Memory B cell (primary cell): ENCODE data around the gene PTPA.
A peak's percentile ranks its signal among the peaks of the same experiment; 100 is the strongest.
"Not testable (repeated sequence)": the region's sequence is repeated elsewhere in the genome, so short reads cannot be mapped to it uniquely, and the experiment has no call there.

ENCODE experiments used
- ATAC-seq: fragments of 150-1000 bp; cut with Tn5 transposase; 2 replicates; pipeline ENCODE4 v1.10.0; 2021; ENCODE audit warnings: low read depth, mild to moderate bottlenecking, moderate library complexity
- DNase-seq, 2 donors: peaks; one replicate each; pipeline ENCODE4 v3.0.0; 2022; ENCODE audit warnings: low spot score in 2 of 2
- H3K27ac Mint-ChIP-seq: one replicate; pipeline ENCODE4 v1.8.0; 2022; ENCODE audit warnings: mild to moderate bottlenecking, moderate library complexity, mixed read lengths
- H3K27me3 Mint-ChIP-seq: one replicate; pipeline ENCODE4 v1.8.0; 2022; ENCODE audit warnings: mixed read lengths
- H3K36me3 Mint-ChIP-seq: one replicate; pipeline ENCODE4 v1.8.0; 2022; ENCODE audit warnings: mild to moderate bottlenecking, mixed read lengths
- H3K4me1 Mint-ChIP-seq: one replicate; pipeline ENCODE4 v1.8.0; 2022; ENCODE audit warnings: mixed read lengths
- H3K4me3 Mint-ChIP-seq: one replicate; pipeline ENCODE4 v1.8.0; 2022; ENCODE audit warnings: mild to moderate bottlenecking, moderate library complexity, mixed read lengths
- H3K9me3 Mint-ChIP-seq: one replicate; pipeline ENCODE4 v1.8.0; 2022; ENCODE audit warnings: mixed read lengths

Gene PTPA

DNA sequence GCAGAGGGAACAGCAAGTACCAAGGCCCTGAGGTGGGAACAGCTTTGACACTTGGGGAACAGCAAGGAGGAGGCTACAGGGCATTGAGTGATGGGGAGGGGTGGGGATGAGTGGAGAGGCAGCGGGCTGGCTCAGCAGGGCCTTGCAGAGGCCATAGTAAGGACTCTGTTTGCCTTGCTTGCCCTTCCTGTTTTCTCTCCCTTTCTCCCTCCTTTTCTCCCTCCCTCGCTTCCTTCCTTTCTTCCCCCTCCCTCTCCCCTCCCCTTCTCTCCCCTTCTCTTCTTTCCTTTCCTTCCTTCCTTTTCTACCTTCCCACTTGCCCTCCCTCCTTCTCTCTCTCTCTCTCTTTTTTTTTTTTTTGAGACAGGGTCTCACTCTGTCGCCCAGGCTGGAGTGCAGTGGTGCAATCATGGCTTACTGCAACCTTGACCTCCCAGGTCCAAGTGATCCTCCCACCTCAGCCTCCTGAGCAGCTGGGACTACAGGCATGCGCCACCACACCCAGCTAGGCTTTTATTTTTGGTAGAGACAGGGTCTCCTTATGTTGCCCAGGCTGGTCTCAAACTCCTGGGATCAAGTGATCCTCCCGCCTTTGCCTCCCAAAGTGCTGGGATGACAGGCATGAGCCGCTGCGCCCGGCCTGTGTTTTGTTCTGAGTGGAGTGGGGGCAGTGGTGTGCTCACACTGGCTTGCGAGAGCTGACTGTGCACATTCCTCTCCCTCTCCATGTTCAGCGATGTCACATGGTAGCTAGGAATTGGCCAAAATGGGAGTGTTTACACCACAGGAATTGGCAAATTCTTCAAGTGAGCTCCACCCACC lies 49.7 kb downstream of the PTPA start:
- Mint-ChIP-seq H3K36me3 (no peaks in the 10 kb centered on the region), H3K4me3 (no peak overlapping the region), H3K9me3 (no peaks in the 10 kb centered on the region), H3K4me1 (no peaks in the 10 kb centered on the region), H3K27ac (no peak overlapping the region), H3K27me3 (peaks cover 2% of the 10 kb centered on the region)
- ATAC-seq = no peak
- no peak for DNase-seq

DNA sequence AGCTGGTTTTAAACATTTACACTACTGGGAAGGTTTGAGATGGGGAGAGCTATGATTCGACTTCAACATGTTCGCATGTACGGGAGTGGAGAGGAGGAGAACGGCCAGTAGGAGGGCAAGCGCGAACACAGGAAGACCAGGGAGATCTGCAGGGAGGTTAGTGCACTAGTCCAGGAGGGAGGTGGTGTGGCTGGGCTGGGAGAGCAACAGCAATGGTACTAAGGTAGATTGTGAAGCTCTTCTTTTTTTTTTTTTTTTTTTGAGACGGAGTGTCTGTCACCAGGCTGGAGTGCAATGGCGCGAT lies 50.3 kb downstream of the PTPA start:
- H3K4me3 Mint-ChIP-seq = no peak overlapping the region
- DNase-seq (no peak), ATAC-seq (no peak)
- H3K9me3 Mint-ChIP-seq = no peaks in the 10 kb centered on the region
- H3K27ac Mint-ChIP-seq = no peak overlapping the region
- no peaks in the 10 kb centered on the region for H3K4me1 Mint-ChIP-seq
- H3K27me3 Mint-ChIP-seq = peaks cover 2% of the 10 kb centered on the region
- H3K36me3 Mint-ChIP-seq = no peaks in the 10 kb centered on the region

DNA sequence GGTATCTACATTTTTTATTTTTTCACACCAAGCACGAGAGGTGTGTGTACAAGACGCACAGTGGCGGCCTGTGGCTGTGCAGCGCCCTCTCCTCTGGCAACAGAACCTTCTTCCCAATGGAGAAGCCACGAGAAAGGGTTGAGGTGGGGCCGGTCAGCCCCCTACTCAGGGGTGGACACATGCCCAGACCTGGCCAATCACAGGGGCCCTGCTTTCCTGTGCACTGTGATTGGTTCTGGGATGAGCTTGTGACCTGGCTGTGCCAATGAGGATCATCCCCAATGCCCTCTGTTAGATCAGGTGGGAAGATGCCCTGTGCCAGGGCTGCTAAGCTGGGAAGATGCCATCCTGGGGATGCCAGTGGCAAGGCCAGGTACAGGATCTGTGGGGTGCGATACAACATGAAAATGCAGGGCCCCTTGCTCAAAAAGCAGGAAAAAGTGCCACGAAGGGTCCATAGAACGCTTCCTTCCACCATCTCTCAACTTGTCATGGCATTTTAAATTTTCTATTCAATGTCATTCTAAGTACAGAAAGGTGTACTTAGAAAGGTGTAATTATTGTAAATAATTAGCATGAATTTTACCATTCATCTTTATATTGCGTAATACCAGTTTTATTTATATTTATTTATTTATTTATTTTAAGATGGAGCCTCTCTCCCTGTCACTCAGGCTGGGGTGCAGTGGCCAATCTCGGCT lies 51.4 kb downstream of the PTPA start:
- ATAC-seq (no peak), DNase-seq (no peak)
- Mint-ChIP-seq H3K27ac (no peak overlapping the region), H3K4me1 (peaks cover 6% of the 10 kb centered on the region), H3K27me3 (peaks cover 2% of the 10 kb centered on the region), H3K36me3 (no peaks in the 10 kb centered on the region), H3K4me3 (no peak overlapping the region), H3K9me3 (no peaks in the 10 kb centered on the region)

DNA sequence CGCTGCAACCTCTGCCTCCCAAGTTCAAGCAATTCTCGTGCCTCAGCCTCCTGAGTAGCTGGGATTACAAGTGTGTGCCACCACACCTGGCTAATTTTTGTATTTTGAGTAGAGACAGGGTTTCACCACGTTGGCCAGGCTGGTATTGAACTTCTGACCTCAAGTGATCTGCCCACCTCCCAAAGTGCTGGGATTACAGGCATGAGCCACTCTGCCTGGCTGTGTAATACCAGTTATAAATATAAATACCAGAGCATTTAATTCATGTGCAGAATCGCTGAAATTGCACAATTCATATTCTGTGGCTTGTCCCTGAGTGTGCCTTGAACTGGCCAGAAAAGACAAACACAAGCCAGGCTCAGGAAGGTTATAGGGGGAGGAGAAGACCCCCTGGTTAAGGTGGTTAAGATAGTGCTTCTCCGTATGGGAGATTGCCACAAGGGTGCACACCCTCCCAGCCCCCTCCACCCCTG lies 52.0 kb downstream of the PTPA start:
- DNase-seq, H3K36me3 Mint-ChIP-seq, H3K4me1 Mint-ChIP-seq, ATAC-seq, H3K9me3 Mint-ChIP-seq, H3K27ac Mint-ChIP-seq, H3K4me3 Mint-ChIP-seq, H3K27me3 Mint-ChIP-seq: not testable (repeated sequence)

DNA sequence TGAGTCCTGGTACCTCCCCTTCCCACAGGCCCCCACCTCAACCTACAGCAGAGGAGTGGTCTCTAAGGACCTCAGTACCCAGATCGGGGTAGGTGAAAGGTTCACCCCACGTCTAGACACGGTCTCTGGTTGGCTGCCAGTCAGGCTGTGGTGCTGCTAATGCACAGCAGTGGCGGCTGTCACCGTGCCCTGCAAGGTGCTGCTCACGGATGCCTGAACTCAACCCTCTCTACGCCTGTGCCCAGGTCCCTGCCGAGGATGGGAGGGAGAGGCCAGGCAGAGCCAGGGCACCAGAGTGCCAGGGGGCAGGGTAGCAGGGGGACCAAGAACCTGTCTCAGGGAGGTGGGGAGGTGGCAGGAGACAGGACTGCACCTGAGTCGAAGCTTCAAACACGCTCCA lies 52.5 kb downstream of the PTPA start:
- DNase-seq (no peak), ATAC-seq (no peak)
- Mint-ChIP-seq H3K27me3 (peaks cover 4% of the 10 kb centered on the region), H3K4me3 (no peak overlapping the region), H3K9me3 (no peaks in the 10 kb centered on the region), H3K36me3 (no peaks in the 10 kb centered on the region), H3K4me1 (peaks cover 8% of the 10 kb centered on the region), H3K27ac (no peak overlapping the region)

DNA sequence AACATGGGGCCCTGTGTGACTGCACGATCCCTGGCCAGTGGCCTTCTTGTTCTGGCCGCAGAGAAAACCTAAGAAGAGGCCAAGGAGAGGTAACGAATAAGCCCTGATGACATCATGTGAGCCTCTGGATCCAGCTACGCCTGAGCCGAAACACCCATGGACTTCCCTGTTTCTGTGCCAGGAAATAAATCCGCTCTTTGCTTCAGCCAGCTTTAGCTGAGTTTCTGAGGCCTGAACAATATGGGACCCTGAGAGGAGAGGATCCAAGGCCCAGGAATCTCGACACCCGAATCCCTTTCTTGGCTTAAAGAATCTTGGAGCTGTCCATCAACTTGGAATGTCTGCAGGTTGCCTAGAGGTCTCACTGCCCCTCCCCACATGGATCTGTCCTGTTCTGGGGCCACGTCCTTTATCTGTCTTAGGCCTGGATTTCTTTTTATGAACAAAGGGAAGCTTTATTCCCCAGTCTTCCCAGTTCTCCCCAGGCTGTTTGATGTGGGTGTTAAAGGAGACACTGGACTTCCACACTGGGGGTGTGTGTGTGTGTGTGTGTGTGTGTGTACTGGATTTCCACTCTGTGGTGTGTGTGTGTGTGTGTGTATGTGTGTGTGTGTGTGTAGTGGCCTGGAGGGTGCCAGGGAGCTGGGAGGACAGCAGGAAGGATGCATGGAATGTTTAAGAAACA lies 53.2 kb downstream of the PTPA start:
- Mint-ChIP-seq H3K27me3 (peaks cover 5% of the 10 kb centered on the region), H3K4me3 (no peak overlapping the region), H3K36me3 (no peaks in the 10 kb centered on the region), H3K9me3 (no peaks in the 10 kb centered on the region), H3K27ac (no peak overlapping the region), H3K4me1 (peaks cover 8% of the 10 kb centered on the region)
- DNase-seq = no peak
- ATAC-seq = no peak

DNA sequence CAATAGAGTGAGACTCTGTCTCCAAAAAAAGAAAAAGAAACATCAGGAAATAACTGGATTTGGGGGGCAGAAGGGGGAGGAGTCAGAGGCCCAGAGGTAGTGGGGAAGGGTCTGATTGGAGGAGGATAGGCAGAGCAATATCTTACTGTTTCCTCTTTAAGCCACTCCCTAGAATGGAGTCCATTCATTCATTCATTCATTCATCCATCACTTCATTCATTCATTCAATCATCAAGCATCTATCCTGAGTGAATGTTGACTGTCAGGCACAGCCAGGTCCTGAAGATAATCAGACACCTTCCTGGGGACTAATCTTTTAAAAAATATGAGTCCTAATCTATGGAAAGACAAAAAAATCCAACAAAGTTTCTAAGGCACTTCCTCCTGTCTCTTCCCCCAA lies 54.0 kb downstream of the PTPA start:
- no peaks in the 10 kb centered on the region for H3K9me3 Mint-ChIP-seq
- peaks cover 5% of the 10 kb centered on the region for H3K27me3 Mint-ChIP-seq
- H3K27ac Mint-ChIP-seq = no peak overlapping the region
- ATAC-seq = no peak
- peaks cover 8% of the 10 kb centered on the region for H3K4me1 Mint-ChIP-seq
- DNase-seq = no peak
- H3K36me3 Mint-ChIP-seq = no peaks in the 10 kb centered on the region
- no peak overlapping the region for H3K4me3 Mint-ChIP-seq

DNA sequence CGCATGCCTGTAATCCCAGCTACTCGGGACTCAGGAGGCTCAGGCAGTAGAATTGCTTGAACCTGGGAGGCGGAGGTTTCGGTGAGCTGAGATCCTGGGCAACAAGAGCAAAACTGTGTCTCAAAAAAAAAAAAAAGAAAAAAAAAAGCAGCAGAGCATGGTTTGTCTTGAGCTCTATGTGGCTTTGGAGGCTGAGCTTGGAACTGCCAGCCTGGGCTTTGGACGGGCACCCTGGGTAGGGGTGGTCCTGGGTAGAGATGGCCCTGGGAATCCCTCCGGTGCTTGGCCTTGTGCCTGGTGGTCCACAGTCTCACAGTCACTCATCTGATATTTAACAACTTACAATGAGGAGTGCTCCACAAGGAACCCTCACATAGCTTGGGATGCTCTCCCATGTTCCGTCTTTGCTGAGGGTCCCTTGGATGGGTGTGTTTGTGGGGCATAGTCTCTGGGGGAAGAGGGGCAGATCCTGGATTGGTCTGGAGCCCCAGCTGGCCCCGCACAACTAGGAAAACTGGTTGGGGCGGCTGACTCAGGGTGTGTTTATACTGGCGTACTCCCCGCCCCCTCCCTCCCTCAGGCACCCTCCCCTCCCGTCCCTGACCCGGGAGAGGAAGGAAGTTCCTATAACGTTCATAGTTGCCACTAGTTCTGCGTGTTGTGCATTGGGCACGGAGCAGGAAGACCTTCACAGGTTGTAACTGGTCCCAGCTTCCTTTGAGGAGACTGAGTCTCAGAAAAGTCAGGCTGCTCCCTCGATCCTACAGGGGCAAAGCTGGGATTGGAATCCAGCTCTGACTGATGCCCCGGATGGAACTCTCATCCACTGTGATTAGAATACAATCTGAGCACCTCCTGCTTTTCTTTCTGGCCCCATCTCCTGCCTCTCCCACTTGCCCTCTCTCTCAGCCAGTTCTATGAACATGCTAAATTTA lies 55.7 kb downstream of the PTPA start:
- no peak for DNase-seq
- H3K4me1 Mint-ChIP-seq = peaks cover 8% of the 10 kb centered on the region

DNA sequence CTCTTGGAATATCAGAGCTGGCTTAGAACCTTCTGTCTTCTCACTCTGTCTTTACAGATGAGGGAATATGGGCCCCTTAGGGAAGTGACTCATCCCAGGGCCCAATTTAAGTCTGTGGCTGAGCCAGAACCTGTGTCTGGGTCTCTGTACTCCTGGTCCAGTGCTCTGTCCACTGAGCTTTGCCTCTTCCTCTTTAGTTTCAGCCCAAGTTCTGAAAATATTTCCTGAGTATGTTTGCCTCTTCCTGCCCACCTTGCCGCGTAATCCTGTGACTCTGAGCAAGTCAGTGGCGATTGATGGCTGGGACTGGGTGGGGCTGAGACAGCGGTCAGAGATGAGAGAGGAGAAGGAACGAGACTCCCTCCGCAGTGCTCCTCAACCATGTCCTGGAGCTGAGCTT lies 59.0 kb downstream of the PTPA start:
- no peaks in the 10 kb centered on the region for H3K36me3 Mint-ChIP-seq
- H3K9me3 Mint-ChIP-seq = no peaks in the 10 kb centered on the region
- H3K27me3 Mint-ChIP-seq = peaks cover 9% of the 10 kb centered on the region
- no peak for DNase-seq
- H3K4me1 Mint-ChIP-seq = peaks cover 8% of the 10 kb centered on the region
- ATAC-seq = no peak
- no peak overlapping the region for H3K4me3 Mint-ChIP-seq
- no peak overlapping the region for H3K27ac Mint-ChIP-seq

More for the DNA sequence above, 55.7 kb downstream of the PTPA start:
- Mint-ChIP-seq H3K9me3 (no peaks in the 10 kb centered on the region), H3K36me3 (no peaks in the 10 kb centered on the region), H3K4me3 (peak overlapping the region; percentile 43), H3K27me3 (peaks cover 2% of the 10 kb centered on the region), H3K27ac (no peak overlapping the region)
- no peak for ATAC-seq

DNA sequence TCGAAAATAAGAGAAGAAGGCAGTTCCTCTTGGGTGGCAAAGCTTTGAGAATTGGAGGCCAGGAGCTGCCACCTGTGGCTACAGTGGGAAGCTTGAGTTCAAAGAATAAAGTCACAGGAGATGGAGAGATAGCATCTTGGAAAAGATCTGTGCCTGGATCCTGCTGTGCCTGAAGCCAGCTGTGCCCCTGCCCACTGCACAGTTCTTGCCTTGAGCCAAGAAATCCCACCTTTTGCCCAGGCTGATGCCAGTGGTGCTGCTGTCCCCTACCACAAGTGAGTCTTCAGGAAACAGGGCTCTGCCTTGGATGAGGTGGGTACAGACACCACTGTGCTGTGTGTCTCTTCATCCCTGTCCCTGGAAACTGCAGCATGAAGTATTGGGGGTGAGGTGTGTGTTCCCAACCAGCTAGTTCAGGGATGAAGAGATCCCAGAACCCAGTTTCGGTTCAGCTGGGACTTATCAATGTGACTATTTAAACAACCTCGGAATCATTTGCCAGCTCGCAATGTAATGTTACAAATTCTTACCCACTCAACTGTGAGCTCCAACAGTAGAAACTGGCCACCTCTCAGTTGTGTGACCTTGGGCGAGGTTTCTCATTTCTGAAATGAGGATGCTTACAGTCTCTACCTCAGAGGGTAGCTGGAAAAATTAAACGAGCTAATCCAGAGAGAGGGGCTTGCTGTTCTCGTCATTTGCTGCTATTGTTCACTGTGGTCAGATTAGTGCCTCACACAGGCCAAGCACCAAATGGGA lies 61.0 kb downstream of the PTPA start:
- no peak for ATAC-seq
- DNase-seq = no peak
- H3K27me3 Mint-ChIP-seq = peaks cover 9% of the 10 kb centered on the region
- no peak overlapping the region for H3K27ac Mint-ChIP-seq
- H3K4me3 Mint-ChIP-seq = no peak overlapping the region
- peaks cover 7% of the 10 kb centered on the region for H3K4me1 Mint-ChIP-seq
- no peaks in the 10 kb centered on the region for H3K9me3 Mint-ChIP-seq
- H3K36me3 Mint-ChIP-seq = no peaks in the 10 kb centered on the region

DNA sequence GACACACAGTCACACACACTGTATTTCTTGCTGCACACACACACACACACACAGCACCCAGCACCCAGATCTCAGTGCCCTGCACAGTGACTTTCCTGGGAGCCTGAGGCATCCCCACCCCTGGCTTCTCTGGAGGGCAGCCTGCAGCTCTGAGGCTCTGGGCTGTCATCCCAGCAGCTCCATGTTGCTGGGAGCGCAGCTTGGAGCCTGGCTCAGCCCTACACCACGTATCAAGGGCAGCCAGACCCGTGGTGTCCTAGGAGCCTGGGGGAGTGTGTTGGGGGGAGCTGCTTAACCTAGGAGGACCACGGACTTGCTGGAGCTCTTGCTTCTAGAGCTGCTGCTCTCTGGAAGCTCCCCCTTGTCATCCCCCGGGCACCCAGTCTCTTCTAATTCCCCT lies 61.6 kb downstream of the PTPA start:
- DNase-seq = no peak
- H3K27me3 Mint-ChIP-seq = peaks cover 8% of the 10 kb centered on the region
- H3K4me1 Mint-ChIP-seq = peaks cover 3% of the 10 kb centered on the region
- no peaks in the 10 kb centered on the region for H3K9me3 Mint-ChIP-seq
- ATAC-seq = no peak
- no peaks in the 10 kb centered on the region for H3K36me3 Mint-ChIP-seq
- H3K4me3 Mint-ChIP-seq = no peak overlapping the region
- H3K27ac Mint-ChIP-seq = no peak overlapping the region

DNA sequence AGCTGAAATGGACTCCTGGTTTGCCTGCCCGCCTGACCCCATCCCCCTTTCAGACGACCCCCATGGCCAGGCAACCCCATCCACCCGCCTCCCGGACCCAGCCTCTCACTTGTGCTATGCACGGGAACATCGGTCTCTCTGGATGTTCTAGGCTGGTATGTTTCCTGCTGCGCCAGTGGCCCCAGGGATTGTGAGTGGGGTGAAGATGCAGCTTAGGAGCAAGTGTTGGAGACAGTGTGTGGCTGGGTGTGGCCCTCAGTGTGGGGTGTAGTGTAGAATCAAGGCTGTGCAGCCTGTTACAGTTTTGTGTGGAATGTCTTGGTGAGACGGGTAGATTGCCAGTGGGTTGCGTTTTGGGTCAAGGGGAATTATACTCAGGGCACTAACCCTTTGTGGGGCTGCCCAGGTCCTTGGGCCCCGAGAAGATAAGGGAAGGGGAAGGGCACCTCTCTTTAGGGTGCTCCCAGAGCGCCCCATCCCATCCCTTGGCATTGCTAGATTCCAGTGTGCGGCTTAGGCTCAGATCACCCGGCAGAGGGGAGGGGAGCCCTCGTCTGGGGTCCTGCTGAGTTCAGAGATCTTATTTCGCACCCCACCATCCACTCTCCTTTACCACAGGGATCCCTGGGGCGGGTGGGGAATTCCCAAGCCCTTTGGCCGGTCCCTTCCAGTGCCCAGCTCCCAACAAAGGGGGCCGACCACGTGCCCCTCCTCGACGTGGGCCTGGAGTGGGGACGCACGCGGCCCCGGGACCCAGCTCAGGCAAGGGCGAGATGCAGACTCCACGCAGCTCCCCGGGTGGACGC lies 62.3 kb downstream of the PTPA start:
- Mint-ChIP-seq H3K4me3 (peak overlapping the region; percentile 39), H3K36me3 (no peaks in the 10 kb centered on the region), H3K27ac (no peak overlapping the region), H3K4me1 (peaks cover 2% of the 10 kb centered on the region), H3K27me3 (peaks cover 8% of the 10 kb centered on the region), H3K9me3 (no peaks in the 10 kb centered on the region)
- ATAC-seq (no peak), DNase-seq (no peak)
